Measurements from ENCODE around the gene ACOT11. TPM values are rescaled to one million over a fixed set of nuclear protein-coding genes. Genes with fewer than 3 reads are reported as not detected.
A peak's percentile ranks its signal among the peaks of the same experiment; 100 is the strongest.

ACOT11 gene
- total and polyA plus RNA-seq, 7 experiments from 2014 or later, result 0.06 to 2.3 (median 0.87) TPM; not detected in 1

- H3K9me3 ChIP-seq (ENCODE audit: control insufficient read depth in 2 of 3, low read length in 3 of 3), result no peaks in the 10 kb centered on the region
- POLR2A ChIA-PET, result no interaction called here
- no peaks in the 10 kb centered on the region for H3K9me3 Mint-ChIP-seq
Observed at GRCh38 chr1:54542962-54543539, 5.0 kb upstream of the ACOT11 start.

GRCh38 chr1:54543729-54544496 lies 4.1 kb upstream of the ACOT11 start:
- no peaks in the 10 kb centered on the region for H3K27me3 ChIP-seq (ENCODE audit: control insufficient read depth in 2 of 2, insufficient read depth in 2 of 2, low read length in 2 of 2)
- no peaks in the 10 kb centered on the region for H3K36me3 ChIP-seq (ENCODE audit: control insufficient read depth in 2 of 3, insufficient read depth in 3 of 3, low read length in 3 of 3)
- H3K9me3 Mint-ChIP-seq, result no peaks in the 10 kb centered on the region
- H3K4me1 ChIP-seq (ENCODE audit: control insufficient read depth in 2 of 2, insufficient read depth in 2 of 2, low read length in 2 of 2), result peaks cover 0 to 6% of the 10 kb centered on the region in 2 donors
- DNase-seq (no peak), ATAC-seq (no peak)
- no peak overlapping the region for H3K27ac ChIP-seq (ENCODE audit: low read depth, low read length)
- ChIA-PET POLR2A (interaction anchor here (0.7 kb wide), 1 partner anchor 178 kb away, joined by 4 read pairs; no protein-coding TSS in a partner anchor), CTCF (interaction anchor here (0.6 kb wide), 1 partner anchor 10 kb away, joined by 3 read pairs; no protein-coding TSS in a partner anchor)
- H3K4me1 Mint-ChIP-seq, result peaks cover 12 to 25% (median 20%) of the 10 kb centered on the region in 7 donors
- no peak overlapping the region for H3K4me3 ChIP-seq (ENCODE audit: low read length)
- H3K27me3 Mint-ChIP-seq, result peaks cover 0 to 23% (median 0%) of the 10 kb centered on the region in 5 donors
- no peaks in the 10 kb centered on the region for H3K36me3 Mint-ChIP-seq
- H3K4me3 Mint-ChIP-seq, result peak overlapping the region in 4 of 10 donors; percentile 2 to 87 (median 60)
- H3K27ac Mint-ChIP-seq, result peak overlapping the region in 6 of 9 donors; percentile 3 to 73 (median 46)
- H3K9me3 ChIP-seq (ENCODE audit: control insufficient read depth in 2 of 3, low read length in 3 of 3), result no peaks in the 10 kb centered on the region
- intact Hi-C loops (cut with micrococcal nuclease), result loop anchor here (2.0 to 5.0 kb wide), 3 partner anchors 45 to 137 kb away; partner anchors contain the start of gene SSBP3 (in 2 of the 2)

More at GRCh38 chr1:54542962-54543539, 5.0 kb upstream of the ACOT11 start:
- Mint-ChIP-seq H3K4me3 (peak overlapping the region; percentile 57 to 87 (median 78)), H3K27me3 (peaks cover 0 to 22% (median 0%) of the 10 kb centered on the region in 5 donors), H3K4me1 (peaks cover 12 to 23% (median 20%) of the 10 kb centered on the region in 7 donors), H3K36me3 (no peaks in the 10 kb centered on the region), H3K27ac (peak overlapping the region in 8 of 9 donors; percentile 7 to 92 (median 52))
- Histone ChIP-seq H3K27me3 (ENCODE audit: control insufficient read depth in 2 of 2, insufficient read depth in 2 of 2, low read length in 2 of 2) (no peaks in the 10 kb centered on the region), H3K4me1 (ENCODE audit: control insufficient read depth in 2 of 2, insufficient read depth in 2 of 2, low read length in 2 of 2) (peaks cover 0 to 6% of the 10 kb centered on the region in 2 donors), H3K27ac (ENCODE audit: low read depth, low read length) (no peak overlapping the region), H3K36me3 (ENCODE audit: control insufficient read depth in 2 of 3, insufficient read depth in 3 of 3, low read length in 3 of 3) (no peaks in the 10 kb centered on the region), H3K4me3 (ENCODE audit: low read length) (no peak overlapping the region)
- DNase-seq (no peak), ATAC-seq (no peak)
- CTCF ChIA-PET, result no interaction called here
- intact Hi-C loops (cut with micrococcal nuclease), result loop anchor here (2.0 to 5.0 kb wide), 3 partner anchors 44 to 136 kb away; partner anchors contain the start of gene SSBP3 (in 2 of the 2)

GRCh38 chr1:54545916-54546635 lies 2.0 kb upstream of the ACOT11 start:
- Histone ChIP-seq H3K27me3 (ENCODE audit: control insufficient read depth in 2 of 2, insufficient read depth in 2 of 2, low read length in 2 of 2) (no peaks in the 10 kb centered on the region), H3K4me3 (ENCODE audit: low read length) (no peak overlapping the region), H3K9me3 (ENCODE audit: control insufficient read depth in 2 of 3, low read length in 3 of 3) (no peaks in the 10 kb centered on the region), H3K36me3 (ENCODE audit: control insufficient read depth in 2 of 3, insufficient read depth in 3 of 3, low read length in 3 of 3) (no peaks in the 10 kb centered on the region), H3K4me1 (ENCODE audit: control insufficient read depth in 2 of 2, insufficient read depth in 2 of 2, low read length in 2 of 2) (peaks cover 0 to 6% of the 10 kb centered on the region in 2 donors), H3K27ac (ENCODE audit: low read depth, low read length) (no peak overlapping the region)
- Mint-ChIP-seq H3K4me1 (peaks cover 12 to 20% (median 16%) of the 10 kb centered on the region in 7 donors), H3K27ac (no peak overlapping the region), H3K36me3 (no peaks in the 10 kb centered on the region), H3K9me3 (no peaks in the 10 kb centered on the region), H3K27me3 (peaks cover 0 to 17% (median 0%) of the 10 kb centered on the region in 5 donors), H3K4me3 (no peak overlapping the region)
- ATAC-seq (no peak), DNase-seq (no peak)
- ChIA-PET CTCF (interaction anchor here (0.6 to 0.8 kb wide), 2 partner anchors 19 to 1145 kb away, joined by 4 read pairs; no protein-coding TSS in a partner anchor), POLR2A (no interaction called here)
- intact Hi-C loops (cut with micrococcal nuclease), result no loop called here

GRCh38 chr1:54546651-54547401 lies 1.2 kb upstream of the ACOT11 start:
- Mint-ChIP-seq H3K27ac (peak overlapping the region in 3 of 9 donors; percentile 1 to 78 (median 68)), H3K27me3 (peaks cover 0 to 10% (median 0%) of the 10 kb centered on the region in 5 donors), H3K4me1 (peaks cover 6 to 15% (median 11%) of the 10 kb centered on the region in 7 donors), H3K4me3 (no peak overlapping the region), H3K36me3 (no peaks in the 10 kb centered on the region), H3K9me3 (no peaks in the 10 kb centered on the region)
- DNase-seq (no peak), ATAC-seq (peak; percentile 23)
- CTCF ChIA-PET, result interaction anchor here (1.6 kb wide), 1 partner anchor 12 kb away, joined by 4 read pairs; no protein-coding TSS in a partner anchor
- Histone ChIP-seq H3K27me3 (ENCODE audit: control insufficient read depth in 2 of 2, insufficient read depth in 2 of 2, low read length in 2 of 2) (no peaks in the 10 kb centered on the region), H3K27ac (ENCODE audit: low read depth, low read length) (no peak overlapping the region), H3K4me3 (ENCODE audit: low read length) (no peak overlapping the region), H3K4me1 (ENCODE audit: control insufficient read depth in 2 of 2, insufficient read depth in 2 of 2, low read length in 2 of 2) (peaks cover 0 to under 1% of the 10 kb centered on the region in 2 donors), H3K36me3 (ENCODE audit: control insufficient read depth in 2 of 3, insufficient read depth in 3 of 3, low read length in 3 of 3) (no peaks in the 10 kb centered on the region), H3K9me3 (ENCODE audit: control insufficient read depth in 2 of 3, low read length in 3 of 3) (no peaks in the 10 kb centered on the region)
- intact Hi-C loops (cut with micrococcal nuclease), result no loop called here
- POLR2A ChIA-PET, result no interaction called here

- peaks cover 0 to 4% (median 0%) of the 10 kb centered on the region in 5 donors for H3K27me3 Mint-ChIP-seq
- peaks cover 0 to 5% (median 0%) of the 10 kb centered on the region in 7 donors for H3K4me1 Mint-ChIP-seq
- H3K27ac ChIP-seq (ENCODE audit: low read depth, low read length), result no peak overlapping the region
- no peaks in the 10 kb centered on the region for H3K9me3 ChIP-seq (ENCODE audit: control insufficient read depth in 2 of 3, low read length in 3 of 3)
- no peaks in the 10 kb centered on the region for H3K27me3 ChIP-seq (ENCODE audit: control insufficient read depth in 2 of 2, insufficient read depth in 2 of 2, low read length in 2 of 2)
- ChIA-PET CTCF (interaction anchor here (1.6 kb wide), 1 partner anchor 10 kb away, joined by 4 read pairs; no protein-coding TSS in a partner anchor), POLR2A (no interaction called here)
- intact Hi-C loops (cut with micrococcal nuclease), result no loop called here
- no peaks in the 10 kb centered on the region for H3K9me3 Mint-ChIP-seq
- H3K4me3 ChIP-seq (ENCODE audit: low read length), result no peak overlapping the region
- no peak overlapping the region for H3K4me3 Mint-ChIP-seq
- no peak overlapping the region for H3K27ac Mint-ChIP-seq
- no peak for ATAC-seq
- DNase-seq, result no peak
- no peaks in the 10 kb centered on the region for H3K36me3 ChIP-seq (ENCODE audit: control insufficient read depth in 2 of 3, insufficient read depth in 3 of 3, low read length in 3 of 3)
- no peaks in the 10 kb centered on the region for H3K4me1 ChIP-seq (ENCODE audit: control insufficient read depth in 2 of 2, insufficient read depth in 2 of 2, low read length in 2 of 2)
- H3K36me3 Mint-ChIP-seq, result no peaks in the 10 kb centered on the region
Observed at GRCh38 chr1:54548389-54549044, 489 bp downstream of the ACOT11 start.

Measured in naive thymus-derived CD4-positive, alpha-beta T cell (primary cell).